ENCODE results near the gene SPARC. TPM values are rescaled to one million over a fixed set of nuclear protein-coding genes. Genes with fewer than 3 reads are reported as not detected.

SPARC gene
- total RNA-seq, 1 experiment from 2014 or later, result 418 TPM

DNA sequence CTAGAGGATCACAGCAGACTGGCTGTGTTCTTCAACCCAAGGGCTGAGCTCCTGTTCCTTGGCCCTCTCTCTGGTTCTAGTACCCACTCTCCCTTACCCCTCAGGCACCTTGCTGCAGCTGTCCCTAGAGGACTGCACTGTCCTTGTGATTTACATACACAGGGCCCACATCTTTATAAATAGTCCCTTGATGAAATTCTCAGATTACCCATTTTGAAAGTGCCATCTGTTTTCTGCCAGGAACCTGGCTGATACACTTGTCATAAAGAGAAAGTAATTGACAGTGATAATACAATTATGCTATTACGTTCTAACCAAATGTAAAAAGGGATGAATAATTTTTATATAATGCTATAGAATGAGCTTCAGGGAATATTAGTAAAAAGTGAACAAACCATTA, 16.5 kb upstream of the SPARC start:
- CTCF ChIA-PET, result interaction anchor here (0.8 to 5.5 kb wide), 4 partner anchors 37 to 180 kb away, joined by 3 to 26 read pairs (median 8); no protein-coding TSS in a partner anchor
- H3K27me3 Mint-ChIP-seq (ENCODE audit: low read depth), result no peaks in the 10 kb centered on the region; the same call in 1 of the 2 replicates
- POLR2A ChIA-PET, result no interaction called here
- no peaks in the 10 kb centered on the region for H3K9me3 Mint-ChIP-seq
- ATAC-seq, result no peak
- no peak for TF ChIP-seq TEAD1 (CRISPR knock-in tag; IDR thresholded peaks at IDR 0.05)
- TF ChIP-seq, protein P1, sequence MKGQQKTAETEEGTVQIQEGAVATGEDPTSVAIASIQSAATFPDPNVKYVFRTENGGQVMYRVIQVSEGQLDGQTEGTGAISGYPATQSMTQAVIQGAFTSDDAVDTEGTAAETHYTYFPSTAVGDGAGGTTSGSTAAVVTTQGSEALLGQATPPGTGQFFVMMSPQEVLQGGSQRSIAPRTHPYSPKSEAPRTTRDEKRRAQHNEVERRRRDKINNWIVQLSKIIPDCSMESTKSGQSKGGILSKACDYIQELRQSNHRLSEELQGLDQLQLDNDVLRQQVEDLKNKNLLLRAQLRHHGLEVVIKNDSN (CRISPR knock-in tag; IDR thresholded peaks at IDR 0.05), result no peak
- TF ChIP-seq, protein P2, sequence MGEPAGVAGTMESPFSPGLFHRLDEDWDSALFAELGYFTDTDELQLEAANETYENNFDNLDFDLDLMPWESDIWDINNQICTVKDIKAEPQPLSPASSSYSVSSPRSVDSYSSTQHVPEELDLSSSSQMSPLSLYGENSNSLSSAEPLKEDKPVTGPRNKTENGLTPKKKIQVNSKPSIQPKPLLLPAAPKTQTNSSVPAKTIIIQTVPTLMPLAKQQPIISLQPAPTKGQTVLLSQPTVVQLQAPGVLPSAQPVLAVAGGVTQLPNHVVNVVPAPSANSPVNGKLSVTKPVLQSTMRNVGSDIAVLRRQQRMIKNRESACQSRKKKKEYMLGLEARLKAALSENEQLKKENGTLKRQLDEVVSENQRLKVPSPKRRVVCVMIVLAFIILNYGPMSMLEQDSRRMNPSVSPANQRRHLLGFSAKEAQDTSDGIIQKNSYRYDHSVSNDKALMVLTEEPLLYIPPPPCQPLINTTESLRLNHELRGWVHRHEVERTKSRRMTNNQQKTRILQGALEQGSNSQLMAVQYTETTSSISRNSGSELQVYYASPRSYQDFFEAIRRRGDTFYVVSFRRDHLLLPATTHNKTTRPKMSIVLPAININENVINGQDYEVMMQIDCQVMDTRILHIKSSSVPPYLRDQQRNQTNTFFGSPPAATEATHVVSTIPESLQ (CRISPR knock-in tag; IDR thresholded peaks at IDR 0.05), result no peak
- no peak for TF ChIP-seq SMAD3 (CRISPR knock-in tag; IDR thresholded peaks at IDR 0.05; ENCODE audit: borderline replicate concordance)
- no peak for TF ChIP-seq IRF2 (CRISPR knock-in tag; IDR thresholded peaks at IDR 0.05; ENCODE audit: borderline replicate concordance, low read depth)
- TF ChIP-seq ZBTB21 (CRISPR knock-in tag; IDR thresholded peaks at IDR 0.05; ENCODE audit: borderline replicate concordance), result no peak
- TF ChIP-seq ZNF423 (CRISPR knock-in tag; IDR thresholded peaks at IDR 0.05), result no peak
- TF ChIP-seq FOXJ3 (CRISPR knock-in tag; IDR thresholded peaks at IDR 0.05; ENCODE audit: borderline replicate concordance), result no peak
- TF ChIP-seq, protein P3, sequence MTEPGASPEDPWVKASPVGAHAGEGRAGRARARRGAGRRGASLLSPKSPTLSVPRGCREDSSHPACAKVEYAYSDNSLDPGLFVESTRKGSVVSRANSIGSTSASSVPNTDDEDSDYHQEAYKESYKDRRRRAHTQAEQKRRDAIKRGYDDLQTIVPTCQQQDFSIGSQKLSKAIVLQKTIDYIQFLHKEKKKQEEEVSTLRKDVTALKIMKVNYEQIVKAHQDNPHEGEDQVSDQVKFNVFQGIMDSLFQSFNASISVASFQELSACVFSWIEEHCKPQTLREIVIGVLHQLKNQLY (CRISPR knock-in tag; IDR thresholded peaks at IDR 0.05), result no peak
- no peak for TF ChIP-seq RORB (CRISPR knock-in tag; IDR thresholded peaks at IDR 0.05)
- no peak for TF ChIP-seq RELA (CRISPR knock-in tag; IDR thresholded peaks at IDR 0.05; ENCODE audit: borderline replicate concordance)
- H3K27ac Mint-ChIP-seq, result no peak overlapping the region
- no peak for DNase-seq (ENCODE audit: low spot score)
- H3K4me1 Mint-ChIP-seq, result peaks cover 16% of the 10 kb centered on the region
- no peaks in the 10 kb centered on the region for H3K36me3 Mint-ChIP-seq
- H3K4me3 Mint-ChIP-seq, result no peak overlapping the region

DNA sequence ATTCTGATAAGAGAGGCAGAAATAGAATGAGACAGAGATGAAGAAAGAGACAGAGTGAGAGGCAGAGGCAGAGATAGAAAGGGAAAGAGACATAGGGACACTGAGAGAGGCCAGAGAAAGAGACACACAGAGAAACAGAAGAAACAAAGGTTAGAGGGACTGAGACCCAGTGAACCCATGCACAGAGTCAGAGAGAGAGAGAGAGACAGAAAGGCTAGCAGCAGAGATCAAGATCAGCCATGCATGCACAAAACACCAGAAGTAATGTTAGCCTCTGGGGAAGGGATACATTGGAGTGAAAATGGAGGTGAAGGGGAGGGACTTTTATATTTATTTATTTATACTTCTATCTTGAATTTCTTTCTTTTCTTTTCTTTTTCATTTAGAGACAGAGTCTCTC, 14.1 kb upstream of the SPARC start:
- no peaks in the 10 kb centered on the region for H3K36me3 Mint-ChIP-seq
- H3K4me3 Mint-ChIP-seq, result no peak overlapping the region
- CTCF ChIA-PET, result interaction anchor here (1.1 kb wide), 1 partner anchor 42 kb away, joined by 3 read pairs; no protein-coding TSS in a partner anchor
- POLR2A ChIA-PET, result no interaction called here
- ATAC-seq (no peak), DNase-seq (ENCODE audit: low spot score) (no peak)
- H3K27ac Mint-ChIP-seq, result no peak overlapping the region
- H3K9me3 Mint-ChIP-seq, result no peaks in the 10 kb centered on the region
- H3K4me1 Mint-ChIP-seq, result peaks cover 25% of the 10 kb centered on the region
- H3K27me3 Mint-ChIP-seq (ENCODE audit: low read depth), result no peaks in the 10 kb centered on the region; the same call in 1 of the 2 replicates
- no peak for TF ChIP-seq ZNF671 (CRISPR knock-in tag; IDR thresholded peaks at IDR 0.05)
- TF ChIP-seq, protein P2 (CRISPR knock-in tag; IDR thresholded peaks at IDR 0.05), result no peak
- TF ChIP-seq, protein P4, sequence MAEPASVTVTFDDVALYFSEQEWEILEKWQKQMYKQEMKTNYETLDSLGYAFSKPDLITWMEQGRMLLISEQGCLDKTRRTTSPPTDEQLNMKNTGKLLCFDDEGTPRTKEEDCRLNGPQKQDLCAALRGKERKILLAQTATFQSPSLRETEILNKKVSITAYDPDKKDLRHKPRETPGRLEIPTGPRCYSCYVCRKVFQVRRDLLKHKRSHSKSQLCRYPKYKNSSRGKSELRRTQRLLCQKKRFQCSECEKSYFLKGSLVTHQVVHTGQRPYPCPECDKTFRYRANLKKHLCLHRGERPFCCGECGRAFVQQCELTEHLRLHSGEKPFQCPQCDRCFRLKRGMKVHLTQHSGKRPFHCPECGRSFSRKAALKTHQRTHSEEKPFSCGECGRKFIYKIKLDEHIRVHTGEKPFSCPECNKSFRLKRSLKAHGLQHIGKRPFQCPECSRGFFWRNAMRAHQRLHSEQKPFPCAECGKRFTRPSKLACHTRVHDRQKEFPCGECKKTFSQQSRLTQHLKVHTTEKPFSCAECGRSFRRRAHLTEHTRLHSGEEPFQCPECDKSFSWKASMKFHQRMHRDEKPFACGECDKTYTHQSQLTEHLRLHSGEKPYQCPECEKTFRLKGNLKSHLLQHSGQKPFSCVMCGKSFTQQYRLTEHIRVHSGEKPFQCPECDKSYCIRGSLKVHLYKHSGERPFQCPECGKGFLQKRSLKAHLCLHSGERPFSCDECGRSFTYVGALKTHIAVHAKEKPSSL (CRISPR knock-in tag; conservative IDR thresholded peaks at IDR 0.05), result no peak
- no peak for TF ChIP-seq IRF2 (CRISPR knock-in tag; IDR thresholded peaks at IDR 0.05; ENCODE audit: borderline replicate concordance, low read depth)
- TF ChIP-seq CREB1 (CRISPR knock-in tag; IDR thresholded peaks at IDR 0.05), result no peak
- TF ChIP-seq, protein P5, sequence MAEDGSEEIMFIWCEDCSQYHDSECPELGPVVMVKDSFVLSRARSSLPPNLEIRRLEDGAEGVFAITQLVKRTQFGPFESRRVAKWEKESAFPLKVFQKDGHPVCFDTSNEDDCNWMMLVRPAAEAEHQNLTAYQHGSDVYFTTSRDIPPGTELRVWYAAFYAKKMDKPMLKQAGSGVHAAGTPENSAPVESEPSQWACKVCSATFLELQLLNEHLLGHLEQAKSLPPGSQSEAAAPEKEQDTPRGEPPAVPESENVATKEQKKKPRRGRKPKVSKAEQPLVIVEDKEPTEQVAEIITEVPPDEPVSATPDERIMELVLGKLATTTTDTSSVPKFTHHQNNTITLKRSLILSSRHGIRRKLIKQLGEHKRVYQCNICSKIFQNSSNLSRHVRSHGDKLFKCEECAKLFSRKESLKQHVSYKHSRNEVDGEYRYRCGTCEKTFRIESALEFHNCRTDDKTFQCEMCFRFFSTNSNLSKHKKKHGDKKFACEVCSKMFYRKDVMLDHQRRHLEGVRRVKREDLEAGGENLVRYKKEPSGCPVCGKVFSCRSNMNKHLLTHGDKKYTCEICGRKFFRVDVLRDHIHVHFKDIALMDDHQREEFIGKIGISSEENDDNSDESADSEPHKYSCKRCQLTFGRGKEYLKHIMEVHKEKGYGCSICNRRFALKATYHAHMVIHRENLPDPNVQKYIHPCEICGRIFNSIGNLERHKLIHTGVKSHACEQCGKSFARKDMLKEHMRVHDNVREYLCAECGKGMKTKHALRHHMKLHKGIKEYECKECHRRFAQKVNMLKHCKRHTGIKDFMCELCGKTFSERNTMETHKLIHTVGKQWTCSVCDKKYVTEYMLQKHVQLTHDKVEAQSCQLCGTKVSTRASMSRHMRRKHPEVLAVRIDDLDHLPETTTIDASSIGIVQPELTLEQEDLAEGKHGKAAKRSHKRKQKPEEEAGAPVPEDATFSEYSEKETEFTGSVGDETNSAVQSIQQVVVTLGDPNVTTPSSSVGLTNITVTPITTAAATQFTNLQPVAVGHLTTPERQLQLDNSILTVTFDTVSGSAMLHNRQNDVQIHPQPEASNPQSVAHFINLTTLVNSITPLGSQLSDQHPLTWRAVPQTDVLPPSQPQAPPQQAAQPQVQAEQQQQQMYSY (CRISPR knock-in tag; IDR thresholded peaks at IDR 0.05), result no peak
- no peak for TF ChIP-seq NR2C2 (CRISPR knock-in tag; IDR thresholded peaks at IDR 0.05)
- no peak for TF ChIP-seq ZNF232 (CRISPR knock-in tag; IDR thresholded peaks at IDR 0.05)
- TF ChIP-seq, protein P6, sequence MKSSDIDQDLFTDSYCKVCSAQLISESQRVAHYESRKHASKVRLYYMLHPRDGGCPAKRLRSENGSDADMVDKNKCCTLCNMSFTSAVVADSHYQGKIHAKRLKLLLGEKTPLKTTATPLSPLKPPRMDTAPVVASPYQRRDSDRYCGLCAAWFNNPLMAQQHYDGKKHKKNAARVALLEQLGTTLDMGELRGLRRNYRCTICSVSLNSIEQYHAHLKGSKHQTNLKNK (CRISPR knock-in tag; IDR thresholded peaks at IDR 0.05), result no peak
- TF ChIP-seq, protein P7, sequence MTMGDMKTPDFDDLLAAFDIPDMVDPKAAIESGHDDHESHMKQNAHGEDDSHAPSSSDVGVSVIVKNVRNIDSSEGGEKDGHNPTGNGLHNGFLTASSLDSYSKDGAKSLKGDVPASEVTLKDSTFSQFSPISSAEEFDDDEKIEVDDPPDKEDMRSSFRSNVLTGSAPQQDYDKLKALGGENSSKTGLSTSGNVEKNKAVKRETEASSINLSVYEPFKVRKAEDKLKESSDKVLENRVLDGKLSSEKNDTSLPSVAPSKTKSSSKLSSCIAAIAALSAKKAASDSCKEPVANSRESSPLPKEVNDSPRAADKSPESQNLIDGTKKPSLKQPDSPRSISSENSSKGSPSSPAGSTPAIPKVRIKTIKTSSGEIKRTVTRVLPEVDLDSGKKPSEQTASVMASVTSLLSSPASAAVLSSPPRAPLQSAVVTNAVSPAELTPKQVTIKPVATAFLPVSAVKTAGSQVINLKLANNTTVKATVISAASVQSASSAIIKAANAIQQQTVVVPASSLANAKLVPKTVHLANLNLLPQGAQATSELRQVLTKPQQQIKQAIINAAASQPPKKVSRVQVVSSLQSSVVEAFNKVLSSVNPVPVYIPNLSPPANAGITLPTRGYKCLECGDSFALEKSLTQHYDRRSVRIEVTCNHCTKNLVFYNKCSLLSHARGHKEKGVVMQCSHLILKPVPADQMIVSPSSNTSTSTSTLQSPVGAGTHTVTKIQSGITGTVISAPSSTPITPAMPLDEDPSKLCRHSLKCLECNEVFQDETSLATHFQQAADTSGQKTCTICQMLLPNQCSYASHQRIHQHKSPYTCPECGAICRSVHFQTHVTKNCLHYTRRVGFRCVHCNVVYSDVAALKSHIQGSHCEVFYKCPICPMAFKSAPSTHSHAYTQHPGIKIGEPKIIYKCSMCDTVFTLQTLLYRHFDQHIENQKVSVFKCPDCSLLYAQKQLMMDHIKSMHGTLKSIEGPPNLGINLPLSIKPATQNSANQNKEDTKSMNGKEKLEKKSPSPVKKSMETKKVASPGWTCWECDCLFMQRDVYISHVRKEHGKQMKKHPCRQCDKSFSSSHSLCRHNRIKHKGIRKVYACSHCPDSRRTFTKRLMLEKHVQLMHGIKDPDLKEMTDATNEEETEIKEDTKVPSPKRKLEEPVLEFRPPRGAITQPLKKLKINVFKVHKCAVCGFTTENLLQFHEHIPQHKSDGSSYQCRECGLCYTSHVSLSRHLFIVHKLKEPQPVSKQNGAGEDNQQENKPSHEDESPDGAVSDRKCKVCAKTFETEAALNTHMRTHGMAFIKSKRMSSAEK (CRISPR knock-in tag; IDR thresholded peaks at IDR 0.05; ENCODE audit: borderline replicate concordance), result no peak
